ENCODE data around the gene HDLBP.
A peak's percentile ranks its signal among the peaks of the same experiment; 100 is the strongest.
"Not testable (repeated sequence)": the region's sequence is repeated elsewhere in the genome, so short reads cannot be mapped to it uniquely, and the experiment has no call there.

HDLBP gene

GRCh38 chr2:241340631-241341163 is 25.2 kb upstream of the HDLBP start:
- DNase-seq = no peak

- DNase-seq = no peak
These were observed 24.6 kb upstream of the HDLBP start for GRCh38 chr2:241339839-241340630.

- DNase-seq = no peak
These were observed 19.3 kb upstream of the HDLBP start for GRCh38 chr2:241334813-241335212.

- no peak for DNase-seq
These were observed 15.1 kb upstream of the HDLBP start for GRCh38 chr2:241330616-241330981.

- no peak for DNase-seq
These were observed 14.5 kb upstream of the HDLBP start for GRCh38 chr2:241329669-241330615.

- DNase-seq = no peak
These were observed 9.8 kb upstream of the HDLBP start for GRCh38 chr2:241325257-241325656.

- DNase-seq = no peak
These were observed 9.3 kb upstream of the HDLBP start for GRCh38 chr2:241324775-241325174.

- DNase-seq = no peak
These were observed 8.3 kb upstream of the HDLBP start for GRCh38 chr2:241323778-241324177.

GRCh38 chr2:241321886-241322285 is 6.4 kb upstream of the HDLBP start:
- DNase-seq = no peak

GRCh38 chr2:241321033-241321432 is 5.6 kb upstream of the HDLBP start:
- no peak for DNase-seq

GRCh38 chr2:241320394-241320793 is 4.9 kb upstream of the HDLBP start:
- DNase-seq = no peak

- not testable (repeated sequence) for DNase-seq
These were observed 3.4 kb upstream of the HDLBP start for GRCh38 chr2:241318830-241319229.

GRCh38 chr2:241317391-241317790 is 1.9 kb upstream of the HDLBP start:
- no peak for DNase-seq

GRCh38 chr2:241316825-241317224 is 1.4 kb upstream of the HDLBP start:
- DNase-seq = no peak

GRCh38 chr2:241315879-241316631 is 583 bp upstream of the HDLBP start, which contains the start of gene SEPTIN2:
Gene SEPTIN2 (plus strand): TSS chr2:241315925. CDS start chr2:241324233, 8,308 bp downstream.
- DNase-seq = peak; percentile 98

- DNase-seq = no peak
These were observed 1.0 kb downstream of the HDLBP start for GRCh38 chr2:241314226-241315092.

GRCh38 chr2:241313543-241314095 is 1.9 kb downstream of the HDLBP start:
- DNase-seq = no peak

- DNase-seq = no peak
These were observed 3.4 kb downstream of the HDLBP start for GRCh38 chr2:241312082-241312481.

- DNase-seq = no peak
These were observed 4.4 kb downstream of the HDLBP start for GRCh38 chr2:241310917-241311566.

GRCh38 chr2:241309684-241310117 is 5.8 kb downstream of the HDLBP start:
- DNase-seq = no peak

Data from right kidney (tissue), 1 donor.